GM10266 (cell line): Measurements from ENCODE around the gene RPS6KA5.
A peak's percentile ranks its signal among the peaks of the same experiment; 100 is the strongest.

ENCODE experiments used
- DNase-seq: peaks from one replicate; pipeline ENCODE4 v3.0.0; 2012; ENCODE audit errors: extremely low spot score
- TF ChIP-seq, protein P1 (sequence below): IDR thresholded peaks from 2 replicates; pipeline ENCODE4 v1.5.1; 2012; ENCODE audit warnings: mild to moderate bottlenecking, low read depth; ENCODE audit not compliant: control insufficient read depth, insufficient read depth; ENCODE audit errors: missing control alignments

Gene RPS6KA5

DNA sequence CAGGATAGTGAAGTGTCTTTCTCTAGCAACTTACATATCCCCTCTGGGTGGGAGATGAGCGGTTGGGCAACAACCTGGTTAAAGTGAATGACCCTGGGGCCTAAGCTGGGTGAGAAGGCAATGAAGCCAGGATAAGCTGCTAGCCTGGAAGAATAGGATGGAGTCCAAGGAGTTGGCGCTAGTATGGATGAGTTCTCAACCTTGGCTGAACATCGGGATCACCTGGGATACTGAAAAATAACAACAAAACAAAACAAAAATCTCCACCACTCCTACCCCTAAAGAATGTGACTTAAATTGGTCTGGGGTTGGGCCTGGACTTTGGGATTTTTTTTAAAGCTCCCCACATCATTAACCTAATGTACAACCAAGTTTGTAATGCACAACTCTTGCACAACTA is 4.8 kb upstream of the RPS6KA5 start:
- no peak for DNase-seq
- TF ChIP-seq, protein P1, sequence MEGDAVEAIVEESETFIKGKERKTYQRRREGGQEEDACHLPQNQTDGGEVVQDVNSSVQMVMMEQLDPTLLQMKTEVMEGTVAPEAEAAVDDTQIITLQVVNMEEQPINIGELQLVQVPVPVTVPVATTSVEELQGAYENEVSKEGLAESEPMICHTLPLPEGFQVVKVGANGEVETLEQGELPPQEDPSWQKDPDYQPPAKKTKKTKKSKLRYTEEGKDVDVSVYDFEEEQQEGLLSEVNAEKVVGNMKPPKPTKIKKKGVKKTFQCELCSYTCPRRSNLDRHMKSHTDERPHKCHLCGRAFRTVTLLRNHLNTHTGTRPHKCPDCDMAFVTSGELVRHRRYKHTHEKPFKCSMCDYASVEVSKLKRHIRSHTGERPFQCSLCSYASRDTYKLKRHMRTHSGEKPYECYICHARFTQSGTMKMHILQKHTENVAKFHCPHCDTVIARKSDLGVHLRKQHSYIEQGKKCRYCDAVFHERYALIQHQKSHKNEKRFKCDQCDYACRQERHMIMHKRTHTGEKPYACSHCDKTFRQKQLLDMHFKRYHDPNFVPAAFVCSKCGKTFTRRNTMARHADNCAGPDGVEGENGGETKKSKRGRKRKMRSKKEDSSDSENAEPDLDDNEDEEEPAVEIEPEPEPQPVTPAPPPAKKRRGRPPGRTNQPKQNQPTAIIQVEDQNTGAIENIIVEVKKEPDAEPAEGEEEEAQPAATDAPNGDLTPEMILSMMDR, result no peak

DNA sequence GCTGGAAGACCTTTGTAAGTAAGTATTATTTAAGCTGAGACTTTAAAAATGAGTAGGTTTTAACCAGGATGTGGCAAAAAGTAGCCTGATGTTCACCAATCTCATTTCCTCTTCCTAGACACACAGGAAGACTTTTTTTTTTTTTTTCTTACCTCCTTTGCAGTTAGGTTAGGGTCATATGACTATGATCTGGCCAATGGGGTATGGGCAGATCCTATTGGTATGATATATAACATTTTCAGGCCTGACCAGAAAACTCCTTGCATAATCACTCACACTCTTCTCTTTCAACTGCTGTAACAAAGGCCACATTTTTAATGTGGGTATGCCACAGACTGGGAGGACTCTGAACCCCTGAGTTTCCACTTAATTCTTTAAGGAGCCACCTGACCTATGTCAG is 2.7 kb upstream of the RPS6KA5 start:
- DNase-seq, result peak; percentile 33
- TF ChIP-seq, protein P1, result no peak

DNA sequence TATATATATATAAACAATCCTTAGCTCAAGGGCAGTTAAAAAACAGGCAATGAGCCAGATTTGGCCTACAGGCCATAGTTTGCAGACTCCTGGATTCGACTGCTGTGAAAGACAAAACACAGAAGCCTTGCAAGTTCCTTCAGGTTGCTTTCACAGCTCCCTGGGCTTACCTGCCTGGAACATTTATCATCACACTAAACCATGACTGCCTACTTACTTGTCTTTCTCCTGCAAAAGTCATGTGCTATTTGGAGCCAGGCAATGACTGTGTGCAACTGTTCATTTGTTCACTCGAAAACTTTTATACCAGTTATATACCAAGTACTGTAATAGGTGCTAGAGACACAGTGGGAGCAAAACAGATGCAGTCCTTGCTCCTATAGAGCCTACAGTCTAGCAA is 2.2 kb upstream of the RPS6KA5 start:
- TF ChIP-seq, protein P1, result no peak
- no peak for DNase-seq

DNA sequence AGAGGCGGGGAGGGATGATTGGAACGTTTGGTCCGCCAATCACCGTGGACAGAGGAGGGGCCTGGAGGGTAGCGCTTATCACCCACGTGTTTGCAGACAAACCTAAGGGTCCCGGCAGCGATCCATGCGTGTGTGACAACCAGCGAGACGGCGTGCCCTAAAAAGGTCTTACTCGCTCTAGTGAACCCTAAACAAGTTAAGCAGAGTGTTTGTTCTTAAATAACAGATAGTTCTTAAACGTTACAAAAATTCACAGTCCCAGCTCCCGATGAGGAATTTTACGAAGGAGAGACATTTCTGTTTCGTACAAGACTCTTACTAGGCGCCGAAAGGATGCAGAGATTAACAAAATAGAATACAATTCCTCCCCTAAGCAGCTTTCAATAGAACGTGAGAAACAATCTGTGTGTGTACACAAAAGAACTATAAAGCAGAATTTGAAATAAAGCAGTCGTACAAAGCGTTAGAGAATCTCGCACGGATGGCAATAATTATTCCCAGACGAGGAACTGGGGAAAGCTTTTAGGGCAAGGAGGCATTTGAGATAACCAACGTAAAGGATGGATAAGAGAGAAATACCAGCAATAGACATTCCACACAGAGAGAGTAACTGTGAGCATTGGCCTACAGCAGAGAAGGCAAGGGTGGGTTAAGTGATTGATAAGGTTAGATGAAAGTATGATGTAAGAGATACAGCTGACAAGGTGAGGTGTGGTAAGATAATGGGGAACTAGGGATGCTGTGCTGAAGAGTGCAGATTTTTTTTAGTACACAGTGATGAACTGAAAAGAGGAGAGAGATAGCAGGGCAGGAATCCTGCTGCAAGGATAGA is 831 bp upstream of the RPS6KA5 start:
- TF ChIP-seq, protein P1, result no peak
- DNase-seq, result no peak

DNA sequence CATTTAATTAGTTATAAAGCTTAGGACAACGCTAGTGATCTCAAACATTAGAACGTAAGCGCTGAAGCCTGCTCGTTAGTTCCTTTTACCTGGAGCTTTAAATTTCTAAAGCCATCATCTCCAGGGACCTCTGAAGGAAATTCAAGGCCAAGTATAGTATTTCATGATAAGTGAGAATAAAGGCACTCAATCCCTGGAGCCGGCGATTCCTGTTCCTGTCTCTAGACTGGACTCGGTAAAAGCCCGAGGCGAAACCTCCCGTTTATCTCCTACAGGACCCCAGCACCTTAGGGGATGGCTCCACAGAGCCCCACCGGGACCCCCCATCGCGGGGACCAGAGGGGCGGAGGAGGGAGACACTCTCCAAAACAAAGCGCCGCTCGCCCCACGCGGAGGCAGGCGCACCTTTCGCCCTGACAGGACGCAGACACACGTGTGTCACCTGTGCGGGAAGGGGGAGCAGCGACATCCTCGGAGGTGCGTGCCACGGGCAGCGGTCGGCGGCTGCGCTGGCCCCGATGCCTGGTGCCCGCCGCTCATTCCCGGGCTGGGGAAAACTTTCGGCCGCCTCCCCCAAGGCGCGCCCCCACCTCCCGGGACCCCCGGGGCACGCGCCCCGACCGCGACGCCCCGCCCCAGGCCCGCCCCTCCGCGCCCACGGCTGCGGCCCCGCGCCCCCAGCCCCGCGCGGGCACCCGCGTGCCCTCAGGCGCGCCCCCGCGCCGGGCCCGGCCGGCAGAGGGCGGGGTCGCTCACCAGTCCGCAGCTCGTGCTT is 678 bp downstream of the RPS6KA5 start:
- TF ChIP-seq, protein P1, result peak; percentile 49
- peak; percentile 73 for DNase-seq

DNA sequence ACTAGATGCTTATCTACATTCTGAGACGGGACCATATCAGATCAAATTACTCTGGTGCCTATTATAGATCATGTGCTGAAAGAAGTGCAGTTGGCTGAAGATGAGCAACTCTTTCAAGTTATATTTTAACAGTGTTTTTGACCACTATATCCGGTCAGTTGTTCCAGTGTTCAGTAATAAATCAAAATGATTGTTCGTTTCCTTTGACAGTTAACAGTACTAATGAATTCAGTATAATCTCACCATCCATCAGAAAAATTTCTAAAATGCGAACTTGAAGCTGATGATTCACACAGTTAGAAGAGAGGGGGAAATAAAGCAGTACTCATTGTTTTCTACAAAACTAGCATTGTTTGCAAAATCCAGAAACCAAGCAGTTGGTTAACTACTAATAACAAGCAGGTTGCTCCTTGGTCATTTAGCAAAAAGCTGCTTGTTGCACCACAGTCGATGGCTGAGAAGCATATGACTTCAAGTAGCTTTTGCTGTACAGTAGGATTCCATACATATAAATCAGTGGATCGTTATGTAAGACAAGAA is 2.3 kb downstream of the RPS6KA5 start:
- TF ChIP-seq, protein P1, result no peak
- no peak for DNase-seq

DNA sequence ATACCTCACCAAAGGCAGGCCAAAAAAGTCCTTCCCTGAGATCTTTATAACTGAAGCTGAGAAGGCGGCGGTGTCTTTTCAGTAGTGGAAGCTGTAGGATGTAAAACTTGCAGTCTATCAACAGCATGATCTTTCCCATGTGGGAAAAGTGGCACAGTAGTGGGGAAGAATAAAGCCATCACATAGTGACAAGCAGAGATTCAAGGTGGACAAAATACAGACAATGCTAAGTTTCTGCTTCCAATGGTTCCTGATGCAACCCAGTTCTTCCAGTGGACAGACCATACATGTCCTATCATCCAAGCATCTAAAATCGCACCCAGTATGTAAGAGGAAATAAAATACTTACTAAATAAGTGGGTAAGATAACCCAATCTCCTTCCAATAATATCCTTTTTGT is 4.1 kb downstream of the RPS6KA5 start:
- TF ChIP-seq, protein P1, result no peak

More for the DNA sequence above, 4.1 kb downstream of the RPS6KA5 start:
- DNase-seq, result no peak
